ENCODE results near the gene RHBDD2.
"Not testable (repeated sequence)": the region's sequence is repeated elsewhere in the genome, so short reads cannot be mapped to it uniquely, and the experiment has no call there.

The RHBDD2 gene

GRCh38 chr7:75905785-75906604, 27.2 kb downstream of the RHBDD2 start:
- Histone ChIP-seq H3K27ac (ENCODE audit: low read depth, low read length) (no peak overlapping the region), H3K9me2 (replicated peaks; ENCODE audit: control insufficient read depth, low read length) (no peaks in the 10 kb centered on the region), H3K79me2 (ENCODE audit: control insufficient read depth, low read length) (no peaks in the 10 kb centered on the region)

GRCh38 chr7:75906991-75907667, 28.3 kb downstream of the RHBDD2 start:
- Histone ChIP-seq H3K4me3 (ENCODE audit: low read length) (no peak overlapping the region), H3K27me3 (ENCODE audit: control insufficient read depth, low read length) (no peaks in the 10 kb centered on the region; the same call in 1 of the 2 replicates), H3K27ac (ENCODE audit: low read depth, low read length) (no peak overlapping the region), H3K9me2 (replicated peaks; ENCODE audit: control insufficient read depth, low read length) (no peaks in the 10 kb centered on the region), H3K36me3 (ENCODE audit: control insufficient read depth, low read length) (no peaks in the 10 kb centered on the region), H3F3A (ENCODE audit: control insufficient read depth, insufficient read depth) (peaks cover 2% of the 10 kb centered on the region; the same call in 1 of the 2 replicates), H3K4me2 (ENCODE audit: low read length) (no peak overlapping the region), H3K4me1 (ENCODE audit: control insufficient read depth, low read length) (no peaks in the 10 kb centered on the region), H3K79me2 (ENCODE audit: control insufficient read depth, low read length) (no peaks in the 10 kb centered on the region), H3K9me3 (ENCODE audit: control insufficient read depth, insufficient read depth, low read length) (no peaks in the 10 kb centered on the region), H4K20me1 (ENCODE audit: control insufficient read depth, insufficient read depth, low read depth, low read length) (no peaks in the 10 kb centered on the region)
- TF ChIP-seq EZH2phosphoT487 (IDR thresholded peaks at IDR 0.05; ENCODE audit: borderline replicate concordance, low read length) = no peak
- TF ChIP-seq CTCF (IDR thresholded peaks at IDR 0.05; ENCODE audit: low read depth, low read length, poor library complexity, severe bottlenecking) = no peak

More at GRCh38 chr7:75905785-75906604, 27.2 kb downstream of the RHBDD2 start:
- H4K20me1 ChIP-seq (ENCODE audit: control insufficient read depth, insufficient read depth, low read depth, low read length) = no peaks in the 10 kb centered on the region
- no peak overlapping the region for H3K4me3 ChIP-seq (ENCODE audit: low read length)
- TF ChIP-seq CTCF (IDR thresholded peaks at IDR 0.05; ENCODE audit: low read depth, low read length, poor library complexity, severe bottlenecking) (no peak), EZH2phosphoT487 (IDR thresholded peaks at IDR 0.05; ENCODE audit: borderline replicate concordance, low read length) (no peak)
- no peaks in the 10 kb centered on the region; the same call in 1 of the 2 replicates for H3K27me3 ChIP-seq (ENCODE audit: control insufficient read depth, low read length)
- no peaks in the 10 kb centered on the region for H3K4me1 ChIP-seq (ENCODE audit: control insufficient read depth, low read length)
- H3K9me3 ChIP-seq (ENCODE audit: control insufficient read depth, insufficient read depth, low read length) = no peaks in the 10 kb centered on the region
- peaks cover 2% of the 10 kb centered on the region; the same call in 1 of the 2 replicates for H3F3A ChIP-seq (ENCODE audit: control insufficient read depth, insufficient read depth)
- no peak overlapping the region for H3K4me2 ChIP-seq (ENCODE audit: low read length)
- no peaks in the 10 kb centered on the region for H3K36me3 ChIP-seq (ENCODE audit: control insufficient read depth, low read length)

GRCh38 chr7:75907668-75908039, 28.8 kb downstream of the RHBDD2 start:
- not testable (repeated sequence) for H3K4me2 ChIP-seq (ENCODE audit: low read length)

More at GRCh38 chr7:75907668-75908039, 28.8 kb downstream of the RHBDD2 start:
- not testable (repeated sequence) for H4K20me1 ChIP-seq (ENCODE audit: control insufficient read depth, insufficient read depth, low read depth, low read length); H3K27me3 ChIP-seq (ENCODE audit: control insufficient read depth, low read length); H3K27ac ChIP-seq (ENCODE audit: low read depth, low read length); H3K36me3 ChIP-seq (ENCODE audit: control insufficient read depth, low read length); H3K4me1 ChIP-seq (ENCODE audit: control insufficient read depth, low read length); H3K9me3 ChIP-seq (ENCODE audit: control insufficient read depth, insufficient read depth, low read length); H3K4me3 ChIP-seq (ENCODE audit: low read length); H3K9me2 ChIP-seq (replicated peaks; ENCODE audit: control insufficient read depth, low read length); H3K79me2 ChIP-seq (ENCODE audit: control insufficient read depth, low read length); H3F3A ChIP-seq (ENCODE audit: control insufficient read depth, insufficient read depth)

All from DOHH2 (cell line).